ENCODE results near the gene PCSK6. TPM values are rescaled to one million over a fixed set of nuclear protein-coding genes. Genes with fewer than 3 reads are reported as not detected.

Gene PCSK6
- total RNA-seq, 1 experiment from 2014 or later = 3.7 TPM

DNA sequence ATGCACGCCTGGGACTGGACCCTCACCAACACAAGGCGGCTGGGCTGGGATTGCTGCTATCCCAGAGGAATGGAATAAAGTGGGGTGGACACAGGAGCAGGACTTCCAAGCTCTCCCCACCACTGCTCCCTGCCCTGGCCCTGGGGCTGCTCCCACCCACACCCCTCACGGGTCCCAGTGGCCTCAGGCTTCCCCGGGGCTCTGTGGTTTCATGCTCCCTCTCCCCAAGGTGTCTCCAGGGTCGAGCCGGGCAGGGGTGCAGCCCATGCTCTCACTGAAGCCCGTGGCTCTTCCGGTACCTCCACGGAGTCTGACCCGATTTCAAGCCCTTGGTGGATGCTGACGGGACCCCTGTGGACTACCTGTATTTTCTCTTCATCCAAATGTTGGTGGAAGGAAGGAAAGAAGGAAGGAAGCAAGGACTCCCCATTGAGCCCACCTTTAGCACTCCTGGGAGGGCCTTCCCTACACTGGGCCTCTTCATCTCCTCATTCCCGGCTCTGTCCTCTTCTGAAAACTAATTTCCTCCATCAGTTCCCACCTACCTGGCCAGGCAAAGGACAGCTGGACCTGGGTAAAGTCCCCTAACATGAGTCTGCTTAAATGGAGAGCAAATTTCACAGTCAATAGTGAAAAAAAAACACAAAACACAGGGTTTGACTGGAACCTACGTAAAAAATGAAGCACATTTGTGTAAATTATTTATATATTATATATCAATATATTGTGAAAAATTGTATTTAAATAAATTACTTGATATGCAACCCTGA is 44.0 kb upstream of the PCSK6 start:
- no peak for DNase-seq
- H3K36me3 ChIP-seq (ENCODE audit: low read depth, low read length) = no peaks in the 10 kb centered on the region
- no TSS peak for BruUV-seq (replicated peaks)
- peaks cover 4% of the 10 kb centered on the region; the same call in 1 of the 2 replicates for H3K4me1 ChIP-seq (ENCODE audit: insufficient read depth, low read length)
- no peak for TF ChIP-seq EZH2 (IDR thresholded peaks at IDR 0.05; ENCODE audit: low read length, unreplicated experiment)
- TF ChIP-seq, protein P1, sequence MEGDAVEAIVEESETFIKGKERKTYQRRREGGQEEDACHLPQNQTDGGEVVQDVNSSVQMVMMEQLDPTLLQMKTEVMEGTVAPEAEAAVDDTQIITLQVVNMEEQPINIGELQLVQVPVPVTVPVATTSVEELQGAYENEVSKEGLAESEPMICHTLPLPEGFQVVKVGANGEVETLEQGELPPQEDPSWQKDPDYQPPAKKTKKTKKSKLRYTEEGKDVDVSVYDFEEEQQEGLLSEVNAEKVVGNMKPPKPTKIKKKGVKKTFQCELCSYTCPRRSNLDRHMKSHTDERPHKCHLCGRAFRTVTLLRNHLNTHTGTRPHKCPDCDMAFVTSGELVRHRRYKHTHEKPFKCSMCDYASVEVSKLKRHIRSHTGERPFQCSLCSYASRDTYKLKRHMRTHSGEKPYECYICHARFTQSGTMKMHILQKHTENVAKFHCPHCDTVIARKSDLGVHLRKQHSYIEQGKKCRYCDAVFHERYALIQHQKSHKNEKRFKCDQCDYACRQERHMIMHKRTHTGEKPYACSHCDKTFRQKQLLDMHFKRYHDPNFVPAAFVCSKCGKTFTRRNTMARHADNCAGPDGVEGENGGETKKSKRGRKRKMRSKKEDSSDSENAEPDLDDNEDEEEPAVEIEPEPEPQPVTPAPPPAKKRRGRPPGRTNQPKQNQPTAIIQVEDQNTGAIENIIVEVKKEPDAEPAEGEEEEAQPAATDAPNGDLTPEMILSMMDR (conservative IDR thresholded peaks at IDR 0.05; ENCODE audit: low read depth, low read length) = no peak
- no peak for TF ChIP-seq EZH2phosphoT487 (IDR thresholded peaks at IDR 0.05; ENCODE audit: borderline replicate concordance, low read length)
- no peak overlapping the region for H2AFZ ChIP-seq (ENCODE audit: low read length)
- no peak overlapping the region for H3K4me2 ChIP-seq (ENCODE audit: low read length)
- intact Hi-C loops (cut with micrococcal nuclease) = no loop called here
- H3K9me2 ChIP-seq (replicated peaks; ENCODE audit: low read length) = no peaks in the 10 kb centered on the region
- no peak overlapping the region for H3K9ac ChIP-seq (ENCODE audit: low read length)
- peaks cover 20% of the 10 kb centered on the region; the same call in 1 of the 2 replicates for H3K27me3 ChIP-seq (ENCODE audit: low read length)
- no peak overlapping the region for H3K27ac ChIP-seq (ENCODE audit: low read length)
- H3K9me3 ChIP-seq (ENCODE audit: low read length) = no peaks in the 10 kb centered on the region
- POLR2A ChIA-PET (ENCODE audit: unreplicated experiment) = no interaction called here
- H3K4me3 ChIP-seq (ENCODE audit: low read length) = no peak overlapping the region
- H4K20me1 ChIP-seq (ENCODE audit: low read length) = no peaks in the 10 kb centered on the region
- H3K79me2 ChIP-seq (ENCODE audit: low read length) = no peaks in the 10 kb centered on the region
- H3F3A ChIP-seq (ENCODE audit: low read length, unreplicated experiment) = no peaks in the 10 kb centered on the region
- CTCF ChIA-PET = no interaction called here
- ATAC-seq = no peak

DNA sequence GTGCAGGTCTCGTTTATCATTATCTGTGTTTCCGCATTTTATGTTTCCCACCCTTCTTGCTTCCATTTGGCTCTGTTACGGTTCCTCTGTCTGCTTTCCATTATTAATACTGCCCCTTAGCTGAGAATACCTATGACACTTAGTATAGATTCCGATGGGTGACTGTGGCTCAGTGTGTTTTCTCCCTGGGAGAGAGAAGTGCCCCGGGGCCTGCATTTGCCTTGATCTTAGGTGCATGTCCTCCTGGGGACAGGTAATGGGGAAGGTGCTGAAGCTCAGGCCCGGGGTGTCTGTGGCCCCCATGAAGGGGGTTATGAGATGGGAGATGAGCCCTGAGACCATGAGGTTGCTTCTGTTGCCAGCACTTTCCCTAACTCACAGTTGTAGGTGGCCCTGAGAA is 43.4 kb upstream of the PCSK6 start:
- Histone ChIP-seq H3K27ac (ENCODE audit: low read length) (no peak overlapping the region), H3K9me2 (replicated peaks; ENCODE audit: low read length) (no peaks in the 10 kb centered on the region), H3K36me3 (ENCODE audit: low read depth, low read length) (no peaks in the 10 kb centered on the region), H3K9me3 (ENCODE audit: low read length) (no peaks in the 10 kb centered on the region), H3F3A (ENCODE audit: low read length, unreplicated experiment) (no peaks in the 10 kb centered on the region), H3K9ac (ENCODE audit: low read length) (no peak overlapping the region), H2AFZ (ENCODE audit: low read length) (no peak overlapping the region), H4K20me1 (ENCODE audit: low read length) (no peaks in the 10 kb centered on the region), H3K4me3 (ENCODE audit: low read length) (no peak overlapping the region), H3K27me3 (ENCODE audit: low read length) (peaks cover 24% of the 10 kb centered on the region; the same call in 1 of the 2 replicates), H3K4me1 (ENCODE audit: insufficient read depth, low read length) (peaks cover 4% of the 10 kb centered on the region; the same call in 1 of the 2 replicates), H3K79me2 (ENCODE audit: low read length) (no peaks in the 10 kb centered on the region), H3K4me2 (ENCODE audit: low read length) (no peak overlapping the region)
- no TSS peak for BruUV-seq (replicated peaks)
- ChIA-PET CTCF (no interaction called here), POLR2A (ENCODE audit: unreplicated experiment) (no interaction called here)
- TF ChIP-seq EZH2 (IDR thresholded peaks at IDR 0.05; ENCODE audit: low read length, unreplicated experiment) = no peak
- intact Hi-C loops (cut with micrococcal nuclease) = no loop called here
- DNase-seq (no peak), ATAC-seq (no peak)

DNA sequence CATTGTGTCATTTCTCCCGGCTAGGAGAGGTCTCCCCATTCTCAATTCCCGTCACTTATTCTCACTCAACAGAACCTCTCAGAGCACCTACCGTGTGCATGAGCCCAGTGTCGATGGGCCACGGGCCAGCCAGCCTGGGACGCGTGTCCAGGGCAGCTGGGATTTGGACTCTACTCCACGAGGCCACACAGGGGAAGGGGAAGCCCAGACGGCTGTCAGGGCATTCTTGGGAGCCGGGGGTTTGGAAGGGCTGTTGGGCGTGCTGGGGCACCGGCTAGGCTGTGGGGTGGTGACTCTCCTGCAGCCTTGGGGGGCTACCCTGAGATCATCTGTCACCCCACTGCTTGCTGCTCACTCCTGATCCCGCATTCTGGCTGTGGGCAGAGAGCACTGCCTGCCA is 41.7 kb upstream of the PCSK6 start:
- Histone ChIP-seq H2AFZ (ENCODE audit: low read length) (no peak overlapping the region), H3K4me3 (ENCODE audit: low read length) (no peak overlapping the region), H3K4me2 (ENCODE audit: low read length) (no peak overlapping the region), H3K27me3 (ENCODE audit: low read length) (peaks cover 24% of the 10 kb centered on the region; the same call in 1 of the 2 replicates), H4K20me1 (ENCODE audit: low read length) (no peaks in the 10 kb centered on the region), H3K36me3 (ENCODE audit: low read depth, low read length) (no peaks in the 10 kb centered on the region), H3F3A (ENCODE audit: low read length, unreplicated experiment) (no peaks in the 10 kb centered on the region), H3K79me2 (ENCODE audit: low read length) (no peaks in the 10 kb centered on the region), H3K4me1 (ENCODE audit: insufficient read depth, low read length) (peaks cover 4% of the 10 kb centered on the region; the same call in 1 of the 2 replicates), H3K27ac (ENCODE audit: low read length) (no peak overlapping the region), H3K9me2 (replicated peaks; ENCODE audit: low read length) (no peaks in the 10 kb centered on the region), H3K9me3 (ENCODE audit: low read length) (no peaks in the 10 kb centered on the region), H3K9ac (ENCODE audit: low read length) (no peak overlapping the region)
- intact Hi-C loops (cut with micrococcal nuclease) = no loop called here
- TF ChIP-seq, protein P1 (conservative IDR thresholded peaks at IDR 0.05; ENCODE audit: low read depth, low read length) = no peak
- TF ChIP-seq EZH2phosphoT487 (IDR thresholded peaks at IDR 0.05; ENCODE audit: borderline replicate concordance, low read length) (no peak), EZH2 (IDR thresholded peaks at IDR 0.05; ENCODE audit: low read length, unreplicated experiment) (no peak)
- POLR2A ChIA-PET (ENCODE audit: unreplicated experiment) = no interaction called here
- DNase-seq (no peak), ATAC-seq (no peak)
- CTCF ChIA-PET = no interaction called here
- BruUV-seq (replicated peaks) = no TSS peak

All from PC-3 (cell line).